ENCODE results near the gene NFE2L3.

NFE2L3 gene

DNA sequence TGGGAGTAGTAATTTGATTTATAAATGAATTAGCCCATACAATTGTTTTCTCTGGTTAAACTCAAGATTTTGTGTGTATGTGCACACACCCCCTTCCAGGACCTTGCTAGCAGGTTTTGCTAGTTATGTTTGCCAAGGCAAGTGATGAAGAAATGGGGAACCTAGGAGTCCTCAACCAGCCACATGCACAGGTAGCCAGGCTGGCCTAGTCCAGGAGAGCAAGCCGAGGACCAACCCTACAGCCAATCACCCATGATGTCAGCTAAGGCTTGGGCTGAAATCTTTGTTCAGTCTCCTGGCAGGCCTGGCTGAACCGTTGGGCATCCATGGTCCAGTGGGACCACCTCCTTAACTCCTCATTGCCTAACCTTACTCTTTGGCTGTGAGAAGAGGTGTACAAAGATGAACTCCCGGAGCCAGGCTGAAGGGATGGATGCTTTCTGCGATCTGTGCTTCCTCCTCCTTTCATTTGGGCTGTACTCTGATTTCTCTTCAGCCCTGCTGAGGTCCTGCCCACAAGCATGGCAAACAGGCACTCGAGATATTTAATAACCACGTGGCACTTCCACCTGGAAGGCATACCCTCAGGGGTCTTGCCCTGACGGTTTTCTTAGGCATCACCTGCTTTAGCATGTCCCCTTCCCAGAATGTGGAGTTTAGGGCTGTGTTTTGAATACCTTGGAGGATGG, 26.4 kb downstream of the NFE2L3 start:
- no peak overlapping the region for H3K4me3 ChIP-seq (ENCODE audit: low read depth, low read length)
- TF ChIP-seq, protein P1, sequence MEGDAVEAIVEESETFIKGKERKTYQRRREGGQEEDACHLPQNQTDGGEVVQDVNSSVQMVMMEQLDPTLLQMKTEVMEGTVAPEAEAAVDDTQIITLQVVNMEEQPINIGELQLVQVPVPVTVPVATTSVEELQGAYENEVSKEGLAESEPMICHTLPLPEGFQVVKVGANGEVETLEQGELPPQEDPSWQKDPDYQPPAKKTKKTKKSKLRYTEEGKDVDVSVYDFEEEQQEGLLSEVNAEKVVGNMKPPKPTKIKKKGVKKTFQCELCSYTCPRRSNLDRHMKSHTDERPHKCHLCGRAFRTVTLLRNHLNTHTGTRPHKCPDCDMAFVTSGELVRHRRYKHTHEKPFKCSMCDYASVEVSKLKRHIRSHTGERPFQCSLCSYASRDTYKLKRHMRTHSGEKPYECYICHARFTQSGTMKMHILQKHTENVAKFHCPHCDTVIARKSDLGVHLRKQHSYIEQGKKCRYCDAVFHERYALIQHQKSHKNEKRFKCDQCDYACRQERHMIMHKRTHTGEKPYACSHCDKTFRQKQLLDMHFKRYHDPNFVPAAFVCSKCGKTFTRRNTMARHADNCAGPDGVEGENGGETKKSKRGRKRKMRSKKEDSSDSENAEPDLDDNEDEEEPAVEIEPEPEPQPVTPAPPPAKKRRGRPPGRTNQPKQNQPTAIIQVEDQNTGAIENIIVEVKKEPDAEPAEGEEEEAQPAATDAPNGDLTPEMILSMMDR (IDR thresholded peaks at IDR 0.05; ENCODE audit: insufficient read depth, low read depth, low read length, missing control alignments) = no peak
- DNase-seq (ENCODE audit: low read depth) = no peak

- TF ChIP-seq, protein P1 (IDR thresholded peaks at IDR 0.05; ENCODE audit: insufficient read depth, low read depth, low read length, missing control alignments) = no peak
- H3K4me3 ChIP-seq (ENCODE audit: low read depth, low read length) = no peak overlapping the region
- no peak for DNase-seq (ENCODE audit: low read depth)
Measured at GRCh38 chr7:26179422-26179821, 27.4 kb downstream of the NFE2L3 start.

DNA sequence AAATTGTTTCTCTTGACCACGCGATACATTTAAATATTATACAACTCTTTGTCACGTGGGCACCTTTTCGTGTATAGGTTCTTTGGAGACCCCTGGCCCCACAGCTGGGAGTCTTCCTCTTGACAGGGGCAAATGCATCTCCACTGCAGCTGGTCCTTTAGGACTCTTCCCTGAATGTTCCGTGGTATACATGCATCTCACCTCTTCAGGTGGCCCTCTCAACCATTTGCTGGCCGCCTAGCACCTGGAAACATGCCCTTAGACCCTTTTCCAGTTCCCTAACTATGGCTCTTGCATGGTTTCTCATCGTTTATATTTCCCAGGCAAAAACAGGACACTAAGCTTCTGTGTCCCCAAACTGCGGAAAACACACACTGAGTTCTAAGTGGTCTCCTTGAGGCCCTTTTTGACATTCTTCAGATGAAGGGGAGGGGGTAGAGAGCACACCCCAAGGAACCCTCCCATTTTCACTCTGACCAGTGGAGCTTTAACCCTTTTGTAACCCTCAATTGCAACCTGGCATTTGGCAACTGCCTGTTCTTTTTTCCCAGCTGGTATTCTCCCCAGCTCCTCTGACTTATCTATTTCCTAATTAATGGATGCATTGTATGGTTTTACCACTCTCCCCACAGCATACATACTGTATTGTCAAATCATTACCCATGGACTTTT, 28.0 kb downstream of the NFE2L3 start:
- TF ChIP-seq, protein P1 (IDR thresholded peaks at IDR 0.05; ENCODE audit: insufficient read depth, low read depth, low read length, missing control alignments) = no peak
- H3K4me3 ChIP-seq (ENCODE audit: low read depth, low read length) = no peak overlapping the region
- DNase-seq (ENCODE audit: low read depth) = no peak

DNA sequence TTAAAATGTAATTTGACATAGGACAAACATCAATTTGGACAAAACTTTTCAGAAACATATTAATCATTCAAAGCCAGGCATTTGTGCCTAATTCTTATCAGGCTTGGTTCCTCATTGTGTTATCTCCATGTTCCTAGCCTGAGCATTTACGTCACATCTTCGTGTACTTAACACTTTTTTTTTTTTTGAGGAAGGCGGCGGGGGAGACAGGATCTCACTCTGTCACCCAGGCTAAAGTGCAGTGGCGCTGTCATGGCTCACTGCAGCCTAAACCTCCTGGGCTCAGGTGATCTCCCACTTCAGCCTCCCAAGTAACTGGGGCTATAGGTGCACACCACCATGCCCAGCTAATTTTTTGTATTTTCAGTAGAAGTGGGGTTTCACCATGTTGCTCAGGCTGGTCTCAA, 28.8 kb downstream of the NFE2L3 start:
- TF ChIP-seq, protein P1 (IDR thresholded peaks at IDR 0.05; ENCODE audit: insufficient read depth, low read depth, low read length, missing control alignments) = no peak
- DNase-seq (ENCODE audit: low read depth) = no peak
- no peak overlapping the region for H3K4me3 ChIP-seq (ENCODE audit: low read depth, low read length)

- no peak overlapping the region for H3K4me3 ChIP-seq (ENCODE audit: low read depth, low read length)
- DNase-seq (ENCODE audit: low read depth) = no peak
- TF ChIP-seq, protein P1 (IDR thresholded peaks at IDR 0.05; ENCODE audit: insufficient read depth, low read depth, low read length, missing control alignments) = no peak
Measured at GRCh38 chr7:26181474-26182227, 29.7 kb downstream of the NFE2L3 start.

- TF ChIP-seq, protein P1 (IDR thresholded peaks at IDR 0.05; ENCODE audit: insufficient read depth, low read depth, low read length, missing control alignments) = no peak
- no peak for DNase-seq (ENCODE audit: low read depth)
Measured at GRCh38 chr7:26182283-26182682, 30.3 kb downstream of the NFE2L3 start.

More at GRCh38 chr7:26182283-26182682, 30.3 kb downstream of the NFE2L3 start:
- no peak overlapping the region for H3K4me3 ChIP-seq (ENCODE audit: low read depth, low read length)

Data from GM12865 (cell line).